Gastroesophageal sphincter (tissue), 2 donors: ENCODE results near the gene ZDHHC11B.

Experiments used
- EP300 ChIP-seq: sonication (generic); formaldehyde crosslinking; IDR thresholded peaks from one replicate; pipeline ENCODE4 v1.6.1; 2017; ENCODE audit warnings: antibody characterized with exemption, mild to moderate bottlenecking
- POLR2A ChIP-seq, 2 donors: fragments of 450-650 bp; IDR thresholded peaks; one replicate each; pipeline ENCODE4 v1.6.1; 2017; ENCODE audit warnings: antibody characterized with exemption in 2 of 2, mild to moderate bottlenecking in 2 of 2, moderate library complexity in 1 of 2

- no peak for TF ChIP-seq EP300
- TF ChIP-seq POLR2A (IDR thresholded peaks at IDR 0.05) = no peak
These were observed 117.6 kb downstream of the ZDHHC11B start for GRCh38 chr5:666816-667498.
